K562 (cell line): ENCODE data around the gene PGAM2. TPM values are rescaled to one million over a fixed set of nuclear protein-coding genes. Genes with fewer than 3 reads are reported as not detected.

ENCODE experiments used
- ATAC-seq: fragments of 200-7000 bp; cut with Tn5 transposase; 3 replicates; pipeline ENCODE4 v1.9.1; 2020; ENCODE audit warnings: moderate library complexity
- BruUV-seq: library from RNA; stranded (reverse); fragments of 400-500 nt; replicated peaks from 2 replicates; lab custom pipeline; 2021; lab: Mats Ljungman, UMichigan
- CTCF ChIA-PET: fragments of 300-600 bp; formaldehyde crosslinking; extraction: SDS; loops from one replicate; lab custom pipeline; 2021; ENCODE audit warnings: low intra/inter-chr PET ratio; lab: Yijun Ruan, JAX
- POLR2A ChIA-PET: fragments of 300-600, 350-650 bp; sonication (Branson Sonifier 250); formaldehyde crosslinking; extraction: SDS; loops from one replicate; lab custom pipeline; 2021; ENCODE audit warnings: antibody characterized with exemption, inconsistent platforms; lab: Yijun Ruan, JAX
- DNase-seq, 4 experiments: peaks; one replicate each; pipeline versions ENCODE4 v3.0.0 to v3.0.0-alpha.2; 2011 to 2018; ENCODE audit warnings: low spot score in 3 of 4, mixed read lengths in 3 of 4; ENCODE audit errors: extremely low read depth in 1 of 4
- FAIRE-seq: peaks from 2 replicates; lab custom pipeline; 2011; peaks lifted over from hg19 to GRCh38; lab: Jason Lieb, UNC
- H2AFZ ChIP-seq: 2 replicates; pipeline ENCODE4 v1.6.0; 2011; ENCODE audit warnings: low read depth, low read length, control low read depth, inconsistent platforms
- H3K27ac ChIP-seq: fragments of 200-600 bp; 3 replicates; pipeline ENCODE4 v1.8.0; 2011; ENCODE audit warnings: low read depth, mild to moderate bottlenecking, control low read depth, inconsistent platforms, low read length, moderate library complexity, mixed read lengths; ENCODE audit errors: extremely low read depth
- H3K27me3 ChIP-seq, 2 experiments: fragments of 300-600 bp in 1 of 2; 2 replicates in 1 of 2; 3 replicates in 1 of 2; pipeline versions ENCODE4 v1.6.0 to v1.8.0; 2011; ENCODE audit warnings: inconsistent platforms in 2 of 2, low read length in 2 of 2, mild to moderate bottlenecking in 1 of 2, mixed read lengths in 1 of 2, moderate library complexity in 1 of 2; ENCODE audit not compliant: control insufficient read depth in 2 of 2, insufficient read depth in 2 of 2
- H3K36me3 ChIP-seq: fragments of 300-600 bp; 3 replicates; pipeline ENCODE4 v1.8.0; 2011; ENCODE audit warnings: mild to moderate bottlenecking, low read length, inconsistent platforms; ENCODE audit not compliant: control insufficient read depth, insufficient read depth
- H3K4me1 ChIP-seq, 2 experiments: fragments of 200-600 bp in 1 of 2; replicated peaks in 1 of 2; 2 replicates in 1 of 2; 3 replicates in 1 of 2; pipeline versions ENCODE4 v1.5.1 to v1.8.0; 2011; ENCODE audit warnings: inconsistent platforms in 2 of 2, low read length in 2 of 2, mild to moderate bottlenecking in 1 of 2, mixed read lengths in 1 of 2, moderate library complexity in 1 of 2; ENCODE audit not compliant: control insufficient read depth in 2 of 2, insufficient read depth in 2 of 2
- H3K4me2 ChIP-seq: 2 replicates; pipeline ENCODE4 v1.6.1; 2011; ENCODE audit warnings: low read length, control low read depth, inconsistent platforms, mixed read lengths; ENCODE audit not compliant: insufficient read depth
- H3K4me3 ChIP-seq: fragments of 200-600 bp; sonication (generic), shearing (Covaris generic); 2 replicates; pipeline ENCODE4 v1.5.1; 2016; ENCODE audit warnings: control low read depth, inconsistent platforms
- H3K79me2 ChIP-seq: fragments of 200-600 bp; 3 replicates; pipeline ENCODE4 v1.8.0; 2011; ENCODE audit warnings: low read length, inconsistent platforms; ENCODE audit not compliant: control insufficient read depth, insufficient read depth
- H3K9ac ChIP-seq, 2 experiments: 2 replicates each; pipeline versions ENCODE4 v1.6.0 to v1.6.1; 2011; ENCODE audit warnings: low read depth in 2 of 2, low read length in 2 of 2, control low read depth in 1 of 2, inconsistent platforms in 1 of 2, mild to moderate bottlenecking in 1 of 2, mixed read lengths in 1 of 2; ENCODE audit not compliant: insufficient read depth in 1 of 2
- H3K9me1 ChIP-seq: one replicate; pipeline ENCODE4 v1.6.0; 2011; ENCODE audit warnings: inconsistent platforms, mild to moderate bottlenecking, low read length, moderate library complexity; ENCODE audit not compliant: control insufficient read depth, insufficient read depth
- H3K9me3 ChIP-seq: replicated peaks from 2 replicates; pipeline ENCODE4 v1.5.1; 2011; ENCODE audit warnings: low read depth, low read length, inconsistent platforms; ENCODE audit not compliant: control insufficient read depth, insufficient read depth
- H4K20me1 ChIP-seq: replicated peaks from 2 replicates; pipeline ENCODE4 v1.6.1; 2011; ENCODE audit warnings: low read length, inconsistent platforms, mixed read lengths; ENCODE audit not compliant: control insufficient read depth, insufficient read depth
- ATF7 ChIP-seq: fragments of 450-650 bp; IDR thresholded peaks from 2 replicates; pipeline ENCODE4 v1.7.1; 2014; ENCODE audit warnings: mild to moderate bottlenecking, moderate library complexity
- BCOR ChIP-seq: fragments of 450-650 bp; IDR thresholded peaks from 2 replicates; pipeline ENCODE4 v1.6.1; 2016
- BRD9 ChIP-seq: fragments of 450-650 bp; IDR thresholded peaks from 2 replicates; pipeline ENCODE4 v1.6.1; 2018; ENCODE audit warnings: low read depth; ENCODE audit not compliant: partially characterized antibody
- CBFA2T2 ChIP-seq: fragments of 450-650 bp; conservative IDR thresholded peaks from 2 replicates; pipeline ENCODE4 v1.6.1; 2017; ENCODE audit warnings: mild to moderate bottlenecking
- CBFA2T3 ChIP-seq: fragments of 450-650 bp; IDR thresholded peaks from 2 replicates; pipeline ENCODE4 v1.6.1; 2017
- CHD4 ChIP-seq: fragments of 200-600 bp; sonication (generic); IDR thresholded peaks from 3 replicates; pipeline ENCODE4 v1.6.1; 2012; ENCODE audit warnings: low read depth, mild to moderate bottlenecking, mixed read lengths, low read length, inconsistent platforms; ENCODE audit not compliant: insufficient read depth, insufficient replicate concordance, poor library complexity, severe bottlenecking
- CREBBP ChIP-seq: IDR thresholded peaks from one replicate; pipeline ENCODE4 v1.6.1; 2012; ENCODE audit warnings: low read depth, mild to moderate bottlenecking, control low read depth, inconsistent platforms, low read length
- ETV6 ChIP-seq, 3 experiments: fragments of 150-350 bp in 1 of 3; sonication (generic) in 1 of 3; formaldehyde crosslinking in 1 of 3; IDR thresholded peaks; 2 replicates each; pipeline versions ENCODE4 v1.6.1 to v1.8.0; 2014 to 2022; ENCODE audit warnings: borderline replicate concordance in 2 of 3, low read depth in 2 of 3, antibody characterized with exemption in 1 of 3, low read length in 1 of 3, mild to moderate bottlenecking in 1 of 3, missing genetic modification reagents in 1 of 3
- FOS ChIP-seq: IDR thresholded peaks from 3 replicates; pipeline ENCODE4 v1.6.1; 2011; ENCODE audit not compliant: insufficient read length; ENCODE audit errors: extremely low read depth
- HMGN3 ChIP-seq: IDR thresholded peaks from 2 replicates; pipeline ENCODE4 v1.6.1; 2011; ENCODE audit warnings: borderline replicate concordance, low read depth, mild to moderate bottlenecking, mixed read lengths, low read length; ENCODE audit not compliant: insufficient read length; ENCODE audit errors: extremely low read depth
- KDM1A ChIP-seq, 2 experiments: fragments of 450-650 bp; IDR thresholded peaks; 2 replicates each; pipeline ENCODE4 v1.6.1; 2016; ENCODE audit warnings: mild to moderate bottlenecking in 2 of 2
- L3MBTL2 ChIP-seq: fragments of 450-650 bp; IDR thresholded peaks from 2 replicates; pipeline ENCODE4 v1.6.1; 2016; ENCODE audit warnings: mild to moderate bottlenecking, moderate library complexity
- MEF2A ChIP-seq: IDR thresholded peaks from 2 replicates; pipeline ENCODE4 v1.6.1; 2011; ENCODE audit warnings: low read depth, mild to moderate bottlenecking, low read length, moderate library complexity; ENCODE audit not compliant: control insufficient read depth
- NELFE ChIP-seq: IDR thresholded peaks from 2 replicates; pipeline ENCODE4 v1.6.1; 2011; ENCODE audit warnings: mild to moderate bottlenecking; ENCODE audit not compliant: insufficient read depth, insufficient read length
- NR2C1 ChIP-seq, 2 experiments: fragments of 450-650 bp; IDR thresholded peaks; 2 replicates each; pipeline ENCODE4 v1.6.1; 2017; ENCODE audit warnings: mild to moderate bottlenecking in 2 of 2, antibody characterized with exemption in 1 of 2, inconsistent platforms in 1 of 2, missing compliant biosample characterization in 1 of 2, missing genetic modification characterization in 1 of 2
- PHF20 ChIP-seq: fragments of 450-650 bp; IDR thresholded peaks from 2 replicates; pipeline ENCODE4 v1.6.1; 2018; ENCODE audit not compliant: partially characterized antibody
- SETDB1 ChIP-seq: IDR thresholded peaks from one replicate; pipeline ENCODE4 v1.6.1; 2012; ENCODE audit warnings: low read length, control low read depth, inconsistent platforms
- SMAD1 ChIP-seq: fragments of 150-350 bp; IDR thresholded peaks from 2 replicates; pipeline ENCODE4 v1.6.1; 2014; ENCODE audit warnings: low read length, low read depth; ENCODE audit not compliant: partially characterized antibody
- SRF ChIP-seq, 2 experiments: fragments of 250-450, 450-650 bp in 1 of 2; sonication (Bioruptor Pico) in 1 of 2; sonication (generic) in 1 of 2; formaldehyde crosslinking; IDR thresholded peaks; 2 replicates each; pipeline versions ENCODE4 v1.5.0 to v1.5.1; 2020 to 2022; ENCODE audit warnings: mild to moderate bottlenecking in 1 of 2, missing genetic modification reagents in 1 of 2
- TCF3 ChIP-seq: sonication (generic); formaldehyde crosslinking; IDR thresholded peaks from 2 replicates; pipeline ENCODE4 v1.4.0; 2020; ENCODE audit warnings: mild to moderate bottlenecking, missing genetic modification reagents
- TRIM24 ChIP-seq, 2 experiments: fragments of 450-650 bp; IDR thresholded peaks; 2 replicates each; pipeline ENCODE4 v1.6.1; 2016
- ZNF133 ChIP-seq: fragments of 250-450 bp; sonication (Bioruptor Pico); IDR thresholded peaks from 2 replicates; pipeline ENCODE4 v1.4.0; 2020; ENCODE audit warnings: mild to moderate bottlenecking
- ZNF217 ChIP-seq: sonication (generic); formaldehyde crosslinking; IDR thresholded peaks from 2 replicates; pipeline ENCODE4 v1.8.0; 2022; ENCODE audit warnings: mild to moderate bottlenecking, missing genetic modification reagents
- ZNF589 ChIP-seq: fragments of 200-800 bp; sonication (Bioruptor generic); IDR thresholded peaks from 2 replicates; pipeline ENCODE4 v1.6.1; 2016; ENCODE audit warnings: low read depth, missing genetic modification characterization, missing compliant biosample characterization
- whole genome bisulfite sequencing: fragments of 100-300 bp; shearing (Covaris generic); methylation state at CpG from one replicate; pipeline ENCODE4 v1.1.6; 2016; ENCODE audit warnings: low coverage, mixed read lengths; ENCODE audit not compliant: insufficient coverage; ENCODE audit errors: missing lambda C conversion rate; 5-methylcytosine and 5-hydroxymethylcytosine counted together
- in situ Hi-C: fragments of 300-500 bp; cut with MboI; formaldehyde crosslinking; loops from 4 replicates; pipeline ENCODE4 v1.15.0; 2018; ENCODE audit warnings: inconsistent platforms, mixed read lengths
- intact Hi-C: fragments of 100-400 bp; cut with micrococcal nuclease; formaldehyde crosslinking; loops from 2 replicates; pipeline ENCODE4 v1.14.2; 2022
- polyA plus RNA-seq, 8 experiments: library from polyadenylated mRNA; depleted of rRNA in 4 of 8; stranded (reverse) in 5 of 8; unstranded in 3 of 8; fragments of >200 nt; fragmentation: Nextera tagmentation in 2 of 8; fragmentation: Illumina TruSeq in 1 of 8; extraction: Ambion mirVana in 2 of 8; extraction: Trizol in 1 of 8; gene quantifications; 2 replicates each; pipeline versions ENCODE4 v1.2.1 to v1.2.3, GENCODE V29; 2011 to 2014; ENCODE audit warnings: inconsistent platforms in 1 of 8, missing spikeins in 1 of 8
- total RNA-seq, 7 experiments: library from RNA; depleted of rRNA in 6 of 7; stranded (reverse); fragments of >200 nt in 6 of 7; fragmentation: Illumina TruSeq in 2 of 7; extraction: Trizol in 2 of 7; gene quantifications; 2 replicates each; pipeline versions ENCODE4 v1.2.1 to v1.2.3, GENCODE V29; 2011 to 2021; ENCODE audit warnings: low replicate concordance in 1 of 7
- TF ChIP-seq, protein P1 (sequence below): fragments of 250-450 bp; sonication (Bioruptor Pico); IDR thresholded peaks from 2 replicates; pipeline ENCODE4 v1.5.0; 2021

The PGAM2 gene
- total and polyA plus RNA-seq, 9 of the 15 experiments (the other 6 are each of a cell fraction or from before 2014, with no cell fraction given): not detected

DNA sequence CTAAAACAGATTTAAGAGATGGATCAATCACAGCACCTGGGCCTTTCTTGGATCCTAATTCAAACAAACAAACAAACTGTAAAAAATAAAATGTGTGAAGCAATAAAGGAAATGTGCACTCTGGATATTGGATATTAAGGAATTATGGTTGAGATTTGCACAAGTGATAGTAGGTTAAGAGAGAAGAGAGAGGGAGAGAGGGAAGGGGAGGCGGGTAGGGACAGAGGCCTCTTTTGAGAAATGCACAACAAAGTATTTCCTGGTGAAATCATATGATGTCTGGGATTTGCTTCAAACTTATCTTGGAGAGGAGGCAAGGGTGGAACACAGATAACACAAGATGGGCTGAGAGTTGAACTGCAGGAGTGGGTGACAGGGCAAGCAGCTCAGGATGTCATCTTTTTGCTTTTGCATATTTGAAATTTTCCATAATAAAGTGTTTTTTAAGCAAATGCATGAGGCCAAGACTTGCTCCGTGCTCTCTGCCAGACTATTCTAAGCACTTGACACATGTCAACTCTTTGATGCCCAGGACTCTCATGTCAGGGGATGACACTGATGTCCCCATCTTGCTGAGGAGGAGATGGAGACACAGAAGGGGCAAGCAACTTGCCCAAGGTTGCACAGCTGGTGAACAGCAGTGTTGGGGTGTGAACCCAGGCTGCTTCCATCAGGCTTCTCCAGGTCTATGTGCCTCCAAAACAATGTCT lies 29.7 kb upstream of the PGAM2 start:
- in situ Hi-C loops: no loop called here
- no peak overlapping the region for H3K4me2 ChIP-seq
- no peaks in the 10 kb centered on the region for H3K9me3 ChIP-seq
- no peak overlapping the region for H3K4me3 ChIP-seq
- no peak overlapping the region for H3K9ac ChIP-seq
- no TSS peak for BruUV-seq
- H3K27ac ChIP-seq: no peak overlapping the region
- no peaks in the 10 kb centered on the region for H4K20me1 ChIP-seq
- H3K9me1 ChIP-seq: no peaks in the 10 kb centered on the region
- intact Hi-C loops: no loop called here
- no peak for FAIRE-seq
- H3K36me3 ChIP-seq: no peaks in the 10 kb centered on the region
- WGBS: 8% methylated on average over 2 of the region's 2 CpGs
- CTCF ChIA-PET: no interaction called here
- H2AFZ ChIP-seq: no peak overlapping the region
- peaks cover 0 to 5% of the 10 kb centered on the region in 2 experiments; a peak in 1 of 5 replicates for H3K27me3 ChIP-seq
- H3K79me2 ChIP-seq: no peaks in the 10 kb centered on the region
- ATAC-seq: no peak
- DNase-seq: no peak
- peaks cover 0 to 8% of the 10 kb centered on the region in 2 experiments; a peak in 2 of 5 replicates for H3K4me1 ChIP-seq
- POLR2A ChIA-PET: no interaction called here
- TF ChIP-seq MEF2A (no peak), CBFA2T2 (0 out of 2 replicates have a peak, but pooled peaks have one; percentile 8), CHD4 (no peak), ATF7 (no peak), SETDB1 (no peak), TRIM24 (IDR thresholded peaks at IDR 0.05) (no peak), NR2C1 (IDR thresholded peaks at IDR 0.05) (no peak), NR2C1 (tag; IDR thresholded peaks at IDR 0.05) (no peak), BRD9 (no peak), SMAD1 (no peak), HMGN3 (no peak), NELFE (no peak), PHF20 (no peak), CBFA2T3 (peak; percentile 43; the same call in 1 of the 2 replicates), TCF3 (CRISPR knock-in tag) (no peak), ETV6 (IDR thresholded peaks at IDR 0.05; ENCODE audit: borderline replicate concordance in 1 of 2, low read depth in 2 of 2, low read length in 1 of 2) (no peak), ETV6 (CRISPR knock-in tag; IDR thresholded peaks at IDR 0.05; ENCODE audit: borderline replicate concordance) (no peak), CREBBP (no peak), L3MBTL2 (no peak), BCOR (peak; percentile 37; the same call in 1 of the 2 replicates), SRF (CRISPR knock-in tag; IDR thresholded peaks at IDR 0.05) (no peak), ZNF217 (CRISPR knock-in tag) (no peak), ZNF589 (CRISPR knock-in tag) (no peak), ZNF133 (CRISPR knock-in tag) (no peak), KDM1A (IDR thresholded peaks at IDR 0.05) (peak in 1 of 2 experiments; percentile 37; a peak in 1 of 4 replicates), FOS (no peak)
- TF ChIP-seq, protein P1, sequence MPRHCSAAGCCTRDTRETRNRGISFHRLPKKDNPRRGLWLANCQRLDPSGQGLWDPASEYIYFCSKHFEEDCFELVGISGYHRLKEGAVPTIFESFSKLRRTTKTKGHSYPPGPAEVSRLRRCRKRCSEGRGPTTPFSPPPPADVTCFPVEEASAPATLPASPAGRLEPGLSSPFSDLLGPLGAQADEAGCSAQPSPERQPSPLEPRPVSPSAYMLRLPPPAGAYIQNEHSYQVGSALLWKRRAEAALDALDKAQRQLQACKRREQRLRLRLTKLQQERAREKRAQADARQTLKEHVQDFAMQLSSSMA: no peak
